HCT116 (cell line): ENCODE results near the gene IRX3. TPM values are rescaled to one million over a fixed set of nuclear protein-coding genes. Genes with fewer than 3 reads are reported as not detected.

Experiments used
- ATAC-seq: fragments of 200-7000 bp; cut with Tn5 transposase; 2 replicates; pipeline ENCODE4 v1.9.1; 2020; ENCODE audit warnings: mild to moderate bottlenecking, moderate library complexity
- BruUV-seq: library from RNA; stranded (reverse); fragments of 400-500 nt; replicated peaks from 2 replicates; lab custom pipeline; 2021; lab: Mats Ljungman, UMichigan
- CTCF ChIA-PET: fragments of 300-600 bp; sonication (Branson Sonifier 250); formaldehyde crosslinking; loops from one replicate; lab custom pipeline; 2021; ENCODE audit warnings: antibody characterized with exemption; lab: Charles Lee
- POLR2A ChIA-PET: fragments of 300-600, 350-600 bp; sonication (Branson Sonifier 250); formaldehyde crosslinking; loops from one replicate; lab custom pipeline; 2021; ENCODE audit warnings: antibody characterized with exemption; lab: Charles Lee
- RAD21 ChIA-PET, 2 experiments: fragments of 300-600 bp; sonication (Branson Sonifier 250); formaldehyde crosslinking; loops; one replicate each; lab custom pipeline; 2023; ENCODE audit warnings: low total read pairs in 2 of 2; ENCODE audit not compliant: uncharacterized antibody in 2 of 2, unreplicated experiment in 2 of 2, low non-redundant PET in 1 of 2; lab: Charles Lee
- DNase-seq: peaks from one replicate; pipeline ENCODE4 v3.0.0-alpha.2; 2010; ENCODE audit warnings: low read depth, low spot score
- H2AFZ ChIP-seq: fragments of 200-600 bp; shearing (Covaris generic), sonication (generic); 2 replicates; pipeline ENCODE4 v1.6.1; 2017; ENCODE audit warnings: low read depth, mixed run types, mixed read lengths, antibody characterized with exemption, low read length; ENCODE audit not compliant: poor library complexity, severe bottlenecking
- H3K27ac ChIP-seq: 2 replicates; pipeline ENCODE4 v1.5.1; 2012; ENCODE audit warnings: low read depth, low read length
- H3K27me3 ChIP-seq: fragments of 200-600 bp; sonication (generic); 2 replicates; pipeline ENCODE4 v1.6.1; 2016; ENCODE audit warnings: mixed run types, low read length, mixed read lengths; ENCODE audit not compliant: insufficient read depth
- H3K36me3 ChIP-seq, 2 experiments: fragments of 200-500 bp in 1 of 2; fragments of 200-600 bp in 1 of 2; sonication (Bioruptor generic) in 1 of 2; sonication (generic) in 1 of 2; 2 replicates each; pipeline versions ENCODE4 v1.5.1 to v1.6.1; 2014 to 2016; ENCODE audit warnings: low read length in 2 of 2, inconsistent platforms in 1 of 2, mixed read lengths in 1 of 2, mixed run types in 1 of 2; ENCODE audit not compliant: insufficient read depth in 2 of 2, control insufficient read depth in 1 of 2
- H3K4me1 ChIP-seq, 2 experiments: fragments of 200-600 bp in 1 of 2; sonication (generic) in 1 of 2; 2 replicates each; pipeline versions ENCODE4 v1.5.1 to v1.6.1; 2012 to 2017; ENCODE audit warnings: low read length in 2 of 2, inconsistent platforms in 1 of 2, mild to moderate bottlenecking in 1 of 2, mixed read lengths in 1 of 2, mixed run types in 1 of 2, moderate library complexity in 1 of 2; ENCODE audit not compliant: insufficient read depth in 2 of 2, control insufficient read depth in 1 of 2
- H3K4me2 ChIP-seq: fragments of 200-600 bp; sonication (generic); 2 replicates; pipeline ENCODE4 v1.6.1; 2017; ENCODE audit warnings: mixed run types, low read length, mixed read lengths
- H3K4me3 ChIP-seq, 2 experiments: fragments of 200-600 bp in 1 of 2; sonication (generic) in 1 of 2; replicated peaks in 1 of 2; 2 replicates each; pipeline ENCODE4 v1.5.1; 2011 to 2016; ENCODE audit warnings: low read length in 2 of 2, control low read depth in 1 of 2, low read depth in 1 of 2, mild to moderate bottlenecking in 1 of 2, mixed read lengths in 1 of 2, mixed run types in 1 of 2
- H3K79me2 ChIP-seq: fragments of 200-600 bp; sonication (generic); 2 replicates; pipeline ENCODE4 v1.6.1; 2017; ENCODE audit warnings: mild to moderate bottlenecking, mixed run types, low read length, moderate library complexity, mixed read lengths; ENCODE audit not compliant: insufficient read depth
- H3K9ac ChIP-seq: fragments of 200-600 bp; sonication (generic); 2 replicates; pipeline ENCODE4 v1.6.1; 2016; ENCODE audit warnings: low read length, mixed read lengths
- H3K9me2 ChIP-seq: fragments of 200-600 bp; sonication (generic), shearing (Covaris generic); 2 replicates; pipeline ENCODE4 v1.6.1; 2017; ENCODE audit warnings: mixed run types, mild to moderate bottlenecking, moderate library complexity; ENCODE audit not compliant: insufficient read depth
- H3K9me3 ChIP-seq, 2 experiments: fragments of 200-500 bp in 1 of 2; fragments of 200-600 bp in 1 of 2; sonication (Bioruptor generic) in 1 of 2; sonication (generic) in 1 of 2; 2 replicates each; pipeline ENCODE4 v1.6.1; 2014 to 2017; ENCODE audit warnings: low read length in 2 of 2, mixed read lengths in 2 of 2, inconsistent platforms in 1 of 2, low read depth in 1 of 2, mild to moderate bottlenecking in 1 of 2, mixed run types in 1 of 2, moderate library complexity in 1 of 2; ENCODE audit not compliant: control insufficient read depth in 1 of 2, insufficient read depth in 1 of 2
- H4K20me1 ChIP-seq: fragments of 200-600 bp; sonication (generic), shearing (Covaris generic); 2 replicates; pipeline ENCODE4 v1.6.1; 2017; ENCODE audit warnings: mixed run types, mild to moderate bottlenecking, moderate library complexity; ENCODE audit not compliant: insufficient read depth
- ELF1 ChIP-seq: IDR thresholded peaks from 2 replicates; pipeline ENCODE4 v1.6.1; 2012; ENCODE audit warnings: low read depth, borderline replicate concordance
- EZH2 ChIP-seq: fragments of 200-600 bp; sonication (generic); IDR thresholded peaks from 2 replicates; pipeline ENCODE4 v1.6.1; 2017; ENCODE audit warnings: antibody characterized with exemption, mixed run types
- EZH2phosphoT487 ChIP-seq: fragments of 200-600 bp; IDR thresholded peaks from 2 replicates; pipeline ENCODE4 v1.6.1; 2018; ENCODE audit warnings: antibody characterized with exemption, borderline replicate concordance
- FOSL1 ChIP-seq: IDR thresholded peaks from 2 replicates; pipeline ENCODE4 v1.6.1; 2012; ENCODE audit warnings: low read depth
- MAX ChIP-seq: IDR thresholded peaks from 2 replicates; pipeline ENCODE4 v1.6.1; 2012
- REST ChIP-seq: IDR thresholded peaks from 2 replicates; pipeline ENCODE4 v1.6.1; 2012; ENCODE audit warnings: low read depth
- SIN3A ChIP-seq: IDR thresholded peaks from 2 replicates; pipeline ENCODE4 v1.6.1; 2012; ENCODE audit warnings: low read depth
- SP1 ChIP-seq: IDR thresholded peaks from 2 replicates; pipeline ENCODE4 v1.6.1; 2012; ENCODE audit warnings: low read depth
- SRF ChIP-seq: IDR thresholded peaks from 2 replicates; pipeline ENCODE4 v1.6.1; 2012; ENCODE audit warnings: low read depth
- TCF7L2 ChIP-seq: IDR thresholded peaks from 2 replicates; pipeline ENCODE4 v1.7.0; 2011; ENCODE audit warnings: borderline replicate concordance, inconsistent platforms; ENCODE audit not compliant: insufficient read depth, insufficient read length; ENCODE audit errors: extremely low read depth
- ZFX ChIP-seq: fragments of 450-650 bp; IDR thresholded peaks from 2 replicates; pipeline ENCODE4 v1.6.1; 2017
- ZNF274 ChIP-seq: fragments of 200-500 bp; sonication (Bioruptor generic); IDR thresholded peaks from 2 replicates; pipeline ENCODE4 v1.6.1; 2014; ENCODE audit warnings: mild to moderate bottlenecking, low read depth, low read length, inconsistent platforms
- intact Hi-C: fragments of 100-400 bp; cut with micrococcal nuclease; formaldehyde crosslinking; loops from 2 replicates; pipeline ENCODE4 v1.10.0; 2022
- total RNA-seq: library from RNA; stranded (reverse); gene quantifications from one replicate; pipeline ENCODE4 v1.2.1, GENCODE V29; 2021; ENCODE audit not compliant: unreplicated experiment

The IRX3 gene
- total RNA-seq, 1 experiment from 2014 or later, result 2.0 TPM

GRCh38 chr16:54270711-54271110 lies 15.9 kb downstream of the IRX3 start:
- intact Hi-C loops, result no loop called here
- Histone ChIP-seq H3K27me3 (no peaks in the 10 kb centered on the region), H4K20me1 (no peaks in the 10 kb centered on the region), H3K79me2 (no peaks in the 10 kb centered on the region), H2AFZ (no peak overlapping the region), H3K27ac (no peak overlapping the region), H3K4me3 (no peak overlapping the region), H3K4me2 (no peak overlapping the region), H3K9me3 (no peaks in the 10 kb centered on the region), H3K9me2 (no peaks in the 10 kb centered on the region), H3K4me1 (no peaks in the 10 kb centered on the region), H3K9ac (no peak overlapping the region), H3K36me3 (no peaks in the 10 kb centered on the region)
- no TSS peak for BruUV-seq
- ChIA-PET POLR2A (no interaction called here), CTCF (interaction anchor here (0.9 kb wide), 1 partner anchor 12 kb away, joined by 3 read pairs; no protein-coding TSS in a partner anchor), RAD21 (no interaction called here)
- ATAC-seq (no peak), DNase-seq (no peak)
- no peak for TF ChIP-seq ELF1
- no peak for TF ChIP-seq EZH2phosphoT487
- TF ChIP-seq EZH2, result no peak

GRCh38 chr16:54269461-54269860 lies 17.1 kb downstream of the IRX3 start:
- no peaks in the 10 kb centered on the region for H3K9me3 ChIP-seq
- CTCF ChIA-PET, result no interaction called here

More at GRCh38 chr16:54269461-54269860, 17.1 kb downstream of the IRX3 start:
- TF ChIP-seq FOSL1, result no peak
- TF ChIP-seq ELF1, result no peak
- TF ChIP-seq SRF, result no peak
- no peak for TF ChIP-seq ZFX
- TF ChIP-seq MAX, result no peak
- no peak for TF ChIP-seq SP1
- no peak for TF ChIP-seq SIN3A
- TF ChIP-seq ZNF274, result no peak
- no peak for TF ChIP-seq TCF7L2
- TF ChIP-seq REST, result no peak
- H3K9ac ChIP-seq, result no peak overlapping the region
- ChIA-PET POLR2A (no interaction called here), RAD21 (no interaction called here)
- no peak overlapping the region for H2AFZ ChIP-seq
- H3K79me2 ChIP-seq, result no peaks in the 10 kb centered on the region
- ATAC-seq, result no peak
- DNase-seq, result no peak
- intact Hi-C loops, result no loop called here
- H3K36me3 ChIP-seq, result no peaks in the 10 kb centered on the region
- no peaks in the 10 kb centered on the region for H3K9me2 ChIP-seq
- no peaks in the 10 kb centered on the region for H3K4me1 ChIP-seq
- no peaks in the 10 kb centered on the region for H4K20me1 ChIP-seq
- no peak overlapping the region for H3K27ac ChIP-seq
- H3K4me2 ChIP-seq, result no peak overlapping the region
- peaks cover 4% of the 10 kb centered on the region; the same call in 1 of the 2 replicates for H3K27me3 ChIP-seq
- no TSS peak for BruUV-seq
- no peak overlapping the region for H3K4me3 ChIP-seq
